OCI-LY7 (cell line): ENCODE measurements around the gene BRD8. TPM values are rescaled to one million over a fixed set of nuclear protein-coding genes. Genes with fewer than 3 reads are reported as not detected.

Source experiments
- BruUV-seq: library from RNA; stranded (reverse); fragments of 400-500 nt; replicated peaks from 2 replicates; lab custom pipeline; 2021; lab: Mats Ljungman, UMichigan
- CTCF ChIA-PET: fragments of 300-600 bp; sonication (Branson Sonifier 250); formaldehyde crosslinking; loops from one replicate; lab custom pipeline; 2022; ENCODE audit warnings: antibody characterized with exemption; ENCODE audit not compliant: unreplicated experiment; lab: Charles Lee
- POLR2A ChIA-PET: fragments of 300-600 bp; sonication (Branson Sonifier 250); formaldehyde crosslinking; loops from one replicate; lab custom pipeline; 2022; ENCODE audit warnings: antibody characterized with exemption; lab: Charles Lee
- DNase-seq: peaks from one replicate; pipeline ENCODE4 v3.0.0-alpha.2; 2015; ENCODE audit warnings: low spot score
- H2AFZ ChIP-seq: fragments of 200-600 bp; sonication (generic), shearing (Covaris generic); 2 replicates; pipeline ENCODE4 v1.6.1; 2014; ENCODE audit warnings: mild to moderate bottlenecking, antibody characterized with exemption, low read length, moderate library complexity
- H3K27ac ChIP-seq: fragments of 200-600 bp; sonication (generic); 2 replicates; pipeline ENCODE4 v1.5.1; 2014; ENCODE audit warnings: mixed run types, low read depth, mild to moderate bottlenecking, moderate library complexity, low read length, inconsistent platforms; ENCODE audit not compliant: poor library complexity, severe bottlenecking
- H3K36me3 ChIP-seq: fragments of 200-600 bp; sonication (generic); 2 replicates; pipeline ENCODE4 v1.6.1; 2014; ENCODE audit warnings: mild to moderate bottlenecking, antibody characterized with exemption, low read length, moderate library complexity, mixed read lengths; ENCODE audit not compliant: insufficient read depth
- H3K4me1 ChIP-seq: fragments of 200-600 bp; sonication (generic); 2 replicates; pipeline ENCODE4 v1.5.1; 2014; ENCODE audit warnings: mild to moderate bottlenecking, low read length; ENCODE audit not compliant: insufficient read depth, poor library complexity, severe bottlenecking
- H3K4me2 ChIP-seq: fragments of 200-600 bp; sonication (generic); 2 replicates; pipeline ENCODE4 v1.6.1; 2014; ENCODE audit warnings: mild to moderate bottlenecking, low read length
- H3K4me3 ChIP-seq: fragments of 200-600 bp; sonication (generic); 2 replicates; pipeline ENCODE4 v1.5.1; 2014; ENCODE audit warnings: mild to moderate bottlenecking, low read depth, low read length; ENCODE audit not compliant: poor library complexity, severe bottlenecking
- H3K79me2 ChIP-seq: fragments of 200-600 bp; sonication (generic); 2 replicates; pipeline ENCODE4 v1.6.1; 2016; ENCODE audit warnings: low read depth, mild to moderate bottlenecking, low read length, moderate library complexity, mixed read lengths; ENCODE audit not compliant: insufficient read depth
- H3K9me2 ChIP-seq: fragments of 200-600 bp; sonication (generic); 2 replicates; pipeline ENCODE4 v1.6.1; 2016; ENCODE audit warnings: mild to moderate bottlenecking, low read length, mixed read lengths; ENCODE audit not compliant: insufficient read depth
- H3K9me3 ChIP-seq: fragments of 200-600 bp; sonication (generic); 2 replicates; pipeline ENCODE4 v1.6.1; 2014; ENCODE audit warnings: mild to moderate bottlenecking, mixed run types, low read length, mixed read lengths
- H4K20me1 ChIP-seq: fragments of 200-600 bp; sonication (generic); 2 replicates; pipeline ENCODE4 v1.6.1; 2014; ENCODE audit warnings: mild to moderate bottlenecking, antibody characterized with exemption, low read length, moderate library complexity, mixed read lengths; ENCODE audit not compliant: insufficient read depth
- CTCF ChIP-seq: fragments of 200-600 bp; sonication (generic); conservative IDR thresholded peaks from 2 replicates; pipeline ENCODE4 v1.5.1; 2014; ENCODE audit warnings: mild to moderate bottlenecking, antibody characterized with exemption, low read length, moderate library complexity, mixed read lengths
- EZH2phosphoT487 ChIP-seq: fragments of 200-600 bp; sonication (generic); IDR thresholded peaks from 2 replicates; pipeline ENCODE4 v1.6.1; 2018; ENCODE audit warnings: low read depth, borderline replicate concordance, mild to moderate bottlenecking, mixed run types, antibody characterized with exemption, low read length, moderate library complexity, mixed read lengths
- intact Hi-C: fragments of 100-400 bp; cut with micrococcal nuclease; formaldehyde crosslinking; loops from one replicate; pipeline ENCODE4 v1.10.0; 2022; ENCODE audit not compliant: unreplicated experiment
- total RNA-seq, 2 experiments: library from RNA; depleted of rRNA in 1 of 2; stranded (reverse); fragments of >200 nt in 1 of 2; shearing (Covaris generic) in 1 of 2; gene quantifications; 2 replicates each; pipeline ENCODE4 v1.2.3, GENCODE V29; 2014 to 2022

BRD8 gene
- total RNA-seq, 2 experiments from 2014 or later: 71.7 to 92.7 TPM

DNA sequence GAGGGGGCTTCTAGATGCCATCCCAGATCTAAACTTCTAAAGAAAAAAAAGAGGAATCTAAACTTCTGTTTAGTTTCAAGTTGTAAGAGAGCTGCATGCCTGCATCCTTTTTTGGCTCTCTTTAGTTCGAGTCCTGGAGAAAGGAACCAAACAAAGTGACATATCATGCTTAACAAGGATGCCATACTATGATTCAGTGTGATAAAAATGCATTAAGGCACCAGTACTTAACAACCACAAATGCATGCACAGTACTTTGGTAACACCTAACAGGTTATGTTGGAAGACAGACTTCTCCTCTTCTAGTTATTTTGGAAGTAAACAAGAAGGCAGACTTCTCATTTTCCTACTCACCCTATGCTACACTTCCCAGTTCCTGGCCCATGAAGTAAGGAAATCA, 66.5 kb downstream of the BRD8 start:
- BruUV-seq: no TSS peak
- no peak for TF ChIP-seq CTCF
- no peak for TF ChIP-seq EZH2phosphoT487
- no peak for DNase-seq
- ChIA-PET POLR2A (interaction anchor here (0.6 to 0.9 kb wide), 2 partner anchors 23 to 26 kb away, joined by 3 read pairs; no protein-coding TSS in a partner anchor), CTCF (no interaction called here)
- H3K36me3 ChIP-seq: no peaks in the 10 kb centered on the region
- no peaks in the 10 kb centered on the region for H3K9me3 ChIP-seq
- H3K27ac ChIP-seq: no peak overlapping the region
- no peaks in the 10 kb centered on the region for H3K4me1 ChIP-seq
- H4K20me1 ChIP-seq: no peaks in the 10 kb centered on the region
- intact Hi-C loops: no loop called here
- H3K79me2 ChIP-seq: no peaks in the 10 kb centered on the region
- H3K4me2 ChIP-seq: no peak overlapping the region
- H3K9me2 ChIP-seq: no peaks in the 10 kb centered on the region
- H2AFZ ChIP-seq: no peak overlapping the region
- H3K4me3 ChIP-seq: no peak overlapping the region

DNA sequence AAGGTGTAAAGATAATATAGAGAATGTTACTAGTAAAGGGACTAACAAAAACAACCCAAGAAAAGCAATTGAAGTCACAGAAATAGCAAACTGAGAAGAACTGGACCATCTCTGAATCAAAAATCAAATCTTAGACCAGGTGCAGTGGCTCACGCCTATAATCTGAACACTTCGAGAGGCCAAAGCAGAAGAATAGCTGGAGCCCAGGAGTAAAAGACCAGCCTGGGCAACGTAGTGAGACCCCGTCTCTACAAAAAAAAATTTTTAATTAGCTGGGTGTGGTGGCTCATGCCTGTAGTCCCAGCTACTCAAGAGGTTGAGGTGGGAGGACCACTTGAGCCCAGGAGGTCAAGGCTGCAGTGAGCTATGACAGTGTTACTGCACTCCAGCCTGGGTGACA, 67.2 kb downstream of the BRD8 start:
- H3K4me2 ChIP-seq: no peak overlapping the region
- H3K9me3 ChIP-seq: no peaks in the 10 kb centered on the region
- no peaks in the 10 kb centered on the region for H3K36me3 ChIP-seq
- H3K9me2 ChIP-seq: no peaks in the 10 kb centered on the region
- TF ChIP-seq CTCF (no peak), EZH2phosphoT487 (no peak)
- H3K4me3 ChIP-seq: no peak overlapping the region
- H4K20me1 ChIP-seq: no peaks in the 10 kb centered on the region
- CTCF ChIA-PET: no interaction called here
- no peaks in the 10 kb centered on the region for H3K79me2 ChIP-seq
- no peak overlapping the region for H3K27ac ChIP-seq
- POLR2A ChIA-PET: no interaction called here
- DNase-seq: no peak
- no peak overlapping the region for H2AFZ ChIP-seq
- intact Hi-C loops: no loop called here
- no TSS peak for BruUV-seq
- H3K4me1 ChIP-seq: no peaks in the 10 kb centered on the region

GRCh38 chr5:138110266-138110963, 68.0 kb downstream of the BRD8 start:
- BruUV-seq: no TSS peak
- no peak overlapping the region for H3K27ac ChIP-seq
- intact Hi-C loops: no loop called here
- CTCF ChIA-PET: no interaction called here
- no peaks in the 10 kb centered on the region for H3K79me2 ChIP-seq
- no peaks in the 10 kb centered on the region for H3K9me3 ChIP-seq
- no peaks in the 10 kb centered on the region for H4K20me1 ChIP-seq
- DNase-seq: no peak
- H3K4me1 ChIP-seq: no peaks in the 10 kb centered on the region
- no peak overlapping the region for H3K4me2 ChIP-seq
- no peak for TF ChIP-seq CTCF
- no peak for TF ChIP-seq EZH2phosphoT487
- no peaks in the 10 kb centered on the region for H3K36me3 ChIP-seq
- no peaks in the 10 kb centered on the region for H3K9me2 ChIP-seq
- POLR2A ChIA-PET: interaction anchor here (1.0 kb wide), 1 partner anchor 11 kb away, joined by 3 read pairs; no protein-coding TSS in a partner anchor
- no peak overlapping the region for H2AFZ ChIP-seq
- no peak overlapping the region for H3K4me3 ChIP-seq
